Body of pancreas (tissue), 4 donors: Measurements from ENCODE around the gene ATPAF1. TPM values are rescaled to one million over a fixed set of nuclear protein-coding genes. Genes with fewer than 3 reads are reported as not detected.

Source experiments
- ATAC-seq: fragments of 150-250 bp; one replicate; pipeline ENCODE4 v1.9.1; 2016
- DNase-seq, 4 donors: peaks; one replicate each; pipeline ENCODE4 v3.0.0-alpha.2; 2019
- H3K27ac ChIP-seq, 4 donors: fragments of 200-600 bp; sonication (generic); 1 replicate in 3 of 4; 2 replicates in 1 of 4; pipeline versions ENCODE4 v1.5.1 to v1.6.1; 2016 to 2019; ENCODE audit warnings: mild to moderate bottlenecking in 1 of 4, mixed read lengths in 1 of 4, moderate library complexity in 1 of 4
- H3K27me3 ChIP-seq, 2 donors: fragments of 200-600 bp; sonication (generic); one replicate each; pipeline ENCODE4 v1.6.0; 2016; ENCODE audit warnings: mild to moderate bottlenecking in 1 of 2
- H3K36me3 ChIP-seq, 2 donors: fragments of 200-600 bp; sonication (generic); replicated peaks in 1 of 2; 2 replicates each; pipeline ENCODE4 v1.5.1; 2016; ENCODE audit warnings: low read depth in 2 of 2; ENCODE audit not compliant: insufficient read depth in 1 of 2
- H3K4me1 ChIP-seq: fragments of 200-600 bp; sonication (generic); one replicate; pipeline ENCODE4 v1.6.0; 2016
- H3K4me3 ChIP-seq, 2 donors: fragments of 200-600 bp; sonication (generic); 1 replicate in 1 of 2; 2 replicates in 1 of 2; pipeline ENCODE4 v1.5.1; 2016 to 2019
- H3K9me3 ChIP-seq, 3 donors: fragments of 200-600 bp; sonication (generic); 1 replicate in 2 of 3; 2 replicates in 1 of 3; pipeline ENCODE4 v1.5.1; 2016
- CTCF ChIP-seq, 7 experiments: fragments of 450-650 bp in 4 of 7; fragments of 200-600 bp in 3 of 7; sonication (generic) in 3 of 7; IDR thresholded peaks; one replicate each; pipeline ENCODE4 v1.5.1; 2016 to 2019; ENCODE audit warnings: antibody characterized with exemption in 7 of 7
- POLR2A ChIP-seq, 3 donors: fragments of 450-650 bp; IDR thresholded peaks; one replicate each; pipeline ENCODE4 v1.6.1; 2016; ENCODE audit warnings: antibody characterized with exemption in 3 of 3, mild to moderate bottlenecking in 2 of 3
- WGBS, 2 donors: methylation state at CpG; one replicate each; pipeline ENCODE4 v1.1.5; 2017; 5-methylcytosine and 5-hydroxymethylcytosine counted together
- intact Hi-C: fragments of 100-400 bp; cut with DNase I; formaldehyde crosslinking; loops from one replicate; pipeline ENCODE4 v1.15.1; 2023
- total RNA-seq, 2 donors: library from RNA; depleted of rRNA; stranded (reverse); fragments of >200 nt; gene quantifications; one replicate each; pipeline ENCODE4 v1.1.0, GENCODE V29; 2016

Gene ATPAF1
- total RNA-seq, 2 donors from 2014 or later: 22.8 to 33.0 TPM

GRCh38 chr1:46622344-46622743, 45.8 kb downstream of the ATPAF1 start:
- no peaks in the 10 kb centered on the region for H3K9me3 ChIP-seq
- ATAC-seq: peak; percentile 63
- TF ChIP-seq CTCF (IDR thresholded peaks at IDR 0.05) (peak; percentile 16 to 65 (median 44)), POLR2A (IDR thresholded peaks at IDR 0.05) (no peak)
- H3K36me3 ChIP-seq: no peaks in the 10 kb centered on the region
- H3K27ac ChIP-seq: no peak overlapping the region
- intact Hi-C loops: loop anchor here (10.0 kb wide), 1 partner anchor 102 kb away; no protein-coding TSS in a partner anchor
- H3K4me1 ChIP-seq: peaks cover 3% of the 10 kb centered on the region
- H3K27me3 ChIP-seq: no peaks in the 10 kb centered on the region
- DNase-seq: peak; percentile 40 to 60 (median 53)
- H3K4me3 ChIP-seq: no peak overlapping the region
- 58 to 74% methylated on average over 3 of the region's 3 CpGs for WGBS, 2 donors

- no peak for ATAC-seq
- DNase-seq: no peak
- peaks cover 7% of the 10 kb centered on the region for H3K4me1 ChIP-seq
- H3K4me3 ChIP-seq: no peak overlapping the region
- intact Hi-C loops: loop anchor here (10.0 kb wide), 1 partner anchor 103 kb away; no protein-coding TSS in a partner anchor
- TF ChIP-seq CTCF (IDR thresholded peaks at IDR 0.05) (no peak), POLR2A (IDR thresholded peaks at IDR 0.05) (no peak)
- H3K27me3 ChIP-seq: no peaks in the 10 kb centered on the region
- WGBS, 2 donors: 69 to 74% methylated on average over 7 of the region's 7 CpGs
- H3K27ac ChIP-seq: no peak overlapping the region
- H3K9me3 ChIP-seq: no peaks in the 10 kb centered on the region
- no peaks in the 10 kb centered on the region for H3K36me3 ChIP-seq
Measured at GRCh38 chr1:46621930-46622329, 46.2 kb downstream of the ATPAF1 start.

- Histone ChIP-seq H3K36me3 (no peaks in the 10 kb centered on the region), H3K27me3 (no peaks in the 10 kb centered on the region), H3K4me1 (peaks cover 22% of the 10 kb centered on the region), H3K9me3 (no peaks in the 10 kb centered on the region), H3K27ac (no peak overlapping the region), H3K4me3 (no peak overlapping the region)
- TF ChIP-seq POLR2A (IDR thresholded peaks at IDR 0.05): no peak
- TF ChIP-seq CTCF (IDR thresholded peaks at IDR 0.05): no peak
- WGBS, 2 donors: 96 to 98% methylated on average over 5 of the region's 5 CpGs
- no peak for ATAC-seq
- intact Hi-C loops: loop anchor here (10.0 kb wide), 1 partner anchor 105 kb away; no protein-coding TSS in a partner anchor
- no peak for DNase-seq
Measured at GRCh38 chr1:46619656-46620258, 48.4 kb downstream of the ATPAF1 start.

GRCh38 chr1:46618754-46619415, 49.3 kb downstream of the ATPAF1 start:
- TF ChIP-seq CTCF (IDR thresholded peaks at IDR 0.05) (no peak), POLR2A (IDR thresholded peaks at IDR 0.05) (no peak)
- DNase-seq (no peak), ATAC-seq (no peak)
- Histone ChIP-seq H3K36me3 (no peaks in the 10 kb centered on the region), H3K27ac (no peak overlapping the region), H3K27me3 (no peaks in the 10 kb centered on the region), H3K9me3 (no peaks in the 10 kb centered on the region), H3K4me3 (no peak overlapping the region), H3K4me1 (peaks cover 31% of the 10 kb centered on the region)
- intact Hi-C loops: no loop called here
- WGBS, 2 donors: 80 to 87% methylated on average over 4 of the region's 4 CpGs
